ENCODE results near the gene DMD.

The DMD gene

GRCh38 chrX:31178064-31178768, 2033.1 kb downstream of the DMD start:
- no peaks in the 10 kb centered on the region for H3K9me2 ChIP-seq (replicated peaks; ENCODE audit: low read depth, low read length)
- no peak overlapping the region for H3K4me2 ChIP-seq (ENCODE audit: low read depth, low read length, poor library complexity, severe bottlenecking)
- no peaks in the 10 kb centered on the region for H3K4me1 ChIP-seq (ENCODE audit: insufficient read depth, low read length, poor library complexity, severe bottlenecking)
- H2AFZ ChIP-seq (ENCODE audit: low read length) = no peak overlapping the region
- peaks cover 42% of the 10 kb centered on the region; the same call in 1 of the 2 replicates for H3K36me3 ChIP-seq (ENCODE audit: insufficient read depth, low read length)
- H3F3A ChIP-seq (ENCODE audit: low read depth) = no peaks in the 10 kb centered on the region
- no peak overlapping the region for H3K4me3 ChIP-seq (ENCODE audit: low read length, poor library complexity, severe bottlenecking)
- no peak overlapping the region for H3K9ac ChIP-seq (ENCODE audit: low read depth, low read length, poor library complexity, severe bottlenecking)
- no peaks in the 10 kb centered on the region for H3K9me3 ChIP-seq (ENCODE audit: insufficient read depth, low read depth, low read length)
- no peaks in the 10 kb centered on the region for H3K79me2 ChIP-seq (ENCODE audit: insufficient read depth, low read length)
- TF ChIP-seq CTCF (conservative IDR thresholded peaks at IDR 0.05; ENCODE audit: low read length) = no peak
- TF ChIP-seq EZH2phosphoT487 (IDR thresholded peaks at IDR 0.05; ENCODE audit: borderline replicate concordance) = no peak
- no peaks in the 10 kb centered on the region for H4K20me1 ChIP-seq (ENCODE audit: insufficient read depth, low read length, poor library complexity, severe bottlenecking)
- no peaks in the 10 kb centered on the region for H3K27me3 ChIP-seq (ENCODE audit: insufficient read depth, low read length, poor library complexity, severe bottlenecking)

- no peaks in the 10 kb centered on the region for H3K4me1 ChIP-seq (ENCODE audit: insufficient read depth, low read length, poor library complexity, severe bottlenecking)
- H3F3A ChIP-seq (ENCODE audit: low read depth) = no peaks in the 10 kb centered on the region
- no peak overlapping the region for H2AFZ ChIP-seq (ENCODE audit: low read length)
- H3K9me3 ChIP-seq (ENCODE audit: insufficient read depth, low read depth, low read length) = no peaks in the 10 kb centered on the region
- no peak overlapping the region for H3K4me2 ChIP-seq (ENCODE audit: low read depth, low read length, poor library complexity, severe bottlenecking)
- no peak overlapping the region for H3K9ac ChIP-seq (ENCODE audit: low read depth, low read length, poor library complexity, severe bottlenecking)
- H3K9me2 ChIP-seq (replicated peaks; ENCODE audit: low read depth, low read length) = no peaks in the 10 kb centered on the region
- TF ChIP-seq EZH2phosphoT487 (IDR thresholded peaks at IDR 0.05; ENCODE audit: borderline replicate concordance) (no peak), CTCF (conservative IDR thresholded peaks at IDR 0.05; ENCODE audit: low read length) (no peak)
- H3K79me2 ChIP-seq (ENCODE audit: insufficient read depth, low read length) = no peaks in the 10 kb centered on the region
- H3K27me3 ChIP-seq (ENCODE audit: insufficient read depth, low read length, poor library complexity, severe bottlenecking) = no peaks in the 10 kb centered on the region
- H3K4me3 ChIP-seq (ENCODE audit: low read length, poor library complexity, severe bottlenecking) = no peak overlapping the region
- no peaks in the 10 kb centered on the region for H4K20me1 ChIP-seq (ENCODE audit: insufficient read depth, low read length, poor library complexity, severe bottlenecking)
- peaks cover 10% of the 10 kb centered on the region; the same call in 1 of the 2 replicates for H3K36me3 ChIP-seq (ENCODE audit: insufficient read depth, low read length)
Measured at GRCh38 chrX:31170792-31171191, 2040.6 kb downstream of the DMD start.

- Histone ChIP-seq H3F3A (ENCODE audit: low read depth) (no peaks in the 10 kb centered on the region), H4K20me1 (ENCODE audit: insufficient read depth, low read length, poor library complexity, severe bottlenecking) (no peaks in the 10 kb centered on the region), H3K27me3 (ENCODE audit: insufficient read depth, low read length, poor library complexity, severe bottlenecking) (no peaks in the 10 kb centered on the region), H3K4me3 (ENCODE audit: low read length, poor library complexity, severe bottlenecking) (no peak overlapping the region), H3K4me1 (ENCODE audit: insufficient read depth, low read length, poor library complexity, severe bottlenecking) (no peaks in the 10 kb centered on the region), H3K36me3 (ENCODE audit: insufficient read depth, low read length) (peaks cover 11% of the 10 kb centered on the region; the same call in 1 of the 2 replicates), H3K79me2 (ENCODE audit: insufficient read depth, low read length) (no peaks in the 10 kb centered on the region), H3K9me3 (ENCODE audit: insufficient read depth, low read depth, low read length) (no peaks in the 10 kb centered on the region), H2AFZ (ENCODE audit: low read length) (no peak overlapping the region), H3K9ac (ENCODE audit: low read depth, low read length, poor library complexity, severe bottlenecking) (no peak overlapping the region), H3K9me2 (replicated peaks; ENCODE audit: low read depth, low read length) (no peaks in the 10 kb centered on the region), H3K4me2 (ENCODE audit: low read depth, low read length, poor library complexity, severe bottlenecking) (no peak overlapping the region)
- no peak for TF ChIP-seq EZH2phosphoT487 (IDR thresholded peaks at IDR 0.05; ENCODE audit: borderline replicate concordance)
- TF ChIP-seq CTCF (conservative IDR thresholded peaks at IDR 0.05; ENCODE audit: low read length) = no peak
Measured at GRCh38 chrX:31168551-31168950, 2042.8 kb downstream of the DMD start.
